ENCODE measurements around the gene TARP.

Gene TARP

GRCh38 chr7:38284553-38284952, 11.1 kb upstream of the TARP start:
- Mint-ChIP-seq H3K4me3 (ENCODE audit: low read depth, unreplicated experiment) (no peak overlapping the region), H3K4me1 (ENCODE audit: low read depth, unreplicated experiment) (no peaks in the 10 kb centered on the region), H3K27me3 (ENCODE audit: unreplicated experiment) (peaks cover 65% of the 10 kb centered on the region), H3K27ac (ENCODE audit: unreplicated experiment) (no peak overlapping the region), H3K36me3 (ENCODE audit: insufficient read depth, unreplicated experiment) (no peaks in the 10 kb centered on the region), H3K9me3 (ENCODE audit: low read depth, unreplicated experiment) (no peaks in the 10 kb centered on the region)
- CTCF ChIA-PET: interaction anchor here (1.3 kb wide), 1 partner anchor 51 kb away, joined by 3 read pairs; no protein-coding TSS in a partner anchor
- DNase-seq: no peak
- intact Hi-C loops (cut with micrococcal nuclease; ENCODE audit: unreplicated experiment): no loop called here
- no peak for TF ChIP-seq CTCF (IDR thresholded peaks at IDR 0.05; ENCODE audit: unreplicated experiment)
- no TSS peak for BruUV-seq (replicated peaks)

GRCh38 chr7:38283809-38284208, 10.4 kb upstream of the TARP start:
- Mint-ChIP-seq H3K36me3 (ENCODE audit: insufficient read depth, unreplicated experiment) (no peaks in the 10 kb centered on the region), H3K4me1 (ENCODE audit: low read depth, unreplicated experiment) (no peaks in the 10 kb centered on the region), H3K9me3 (ENCODE audit: low read depth, unreplicated experiment) (no peaks in the 10 kb centered on the region), H3K4me3 (ENCODE audit: low read depth, unreplicated experiment) (no peak overlapping the region), H3K27me3 (ENCODE audit: unreplicated experiment) (peaks cover 58% of the 10 kb centered on the region), H3K27ac (ENCODE audit: unreplicated experiment) (no peak overlapping the region)
- no TSS peak for BruUV-seq (replicated peaks)
- TF ChIP-seq CTCF (IDR thresholded peaks at IDR 0.05; ENCODE audit: unreplicated experiment): no peak
- CTCF ChIA-PET: interaction anchor here (1.3 kb wide), 1 partner anchor 52 kb away, joined by 3 read pairs; no protein-coding TSS in a partner anchor
- DNase-seq: no peak
- intact Hi-C loops (cut with micrococcal nuclease; ENCODE audit: unreplicated experiment): no loop called here

GRCh38 chr7:38283107-38283506, 9.7 kb upstream of the TARP start:
- intact Hi-C loops (cut with micrococcal nuclease; ENCODE audit: unreplicated experiment): no loop called here
- no peak for TF ChIP-seq CTCF (IDR thresholded peaks at IDR 0.05; ENCODE audit: unreplicated experiment)
- Mint-ChIP-seq H3K27me3 (ENCODE audit: unreplicated experiment) (peaks cover 51% of the 10 kb centered on the region), H3K4me1 (ENCODE audit: low read depth, unreplicated experiment) (no peaks in the 10 kb centered on the region), H3K27ac (ENCODE audit: unreplicated experiment) (no peak overlapping the region), H3K36me3 (ENCODE audit: insufficient read depth, unreplicated experiment) (no peaks in the 10 kb centered on the region), H3K4me3 (ENCODE audit: low read depth, unreplicated experiment) (no peak overlapping the region), H3K9me3 (ENCODE audit: low read depth, unreplicated experiment) (no peaks in the 10 kb centered on the region)
- no peak for DNase-seq
- CTCF ChIA-PET: interaction anchor here (0.7 kb wide), 1 partner anchor 31 kb away, joined by 5 read pairs; no protein-coding TSS in a partner anchor
- no TSS peak for BruUV-seq (replicated peaks)

- intact Hi-C loops (cut with micrococcal nuclease; ENCODE audit: unreplicated experiment): no loop called here
- no TSS peak for BruUV-seq (replicated peaks)
- TF ChIP-seq CTCF (IDR thresholded peaks at IDR 0.05; ENCODE audit: unreplicated experiment): no peak
- H3K9me3 Mint-ChIP-seq (ENCODE audit: low read depth, unreplicated experiment): no peaks in the 10 kb centered on the region
- H3K4me3 Mint-ChIP-seq (ENCODE audit: low read depth, unreplicated experiment): no peak overlapping the region
- DNase-seq: no peak
- no peaks in the 10 kb centered on the region for H3K36me3 Mint-ChIP-seq (ENCODE audit: insufficient read depth, unreplicated experiment)
- H3K27me3 Mint-ChIP-seq (ENCODE audit: unreplicated experiment): peaks cover 51% of the 10 kb centered on the region
- CTCF ChIA-PET: interaction anchor here (0.7 kb wide), 2 partner anchors 32 to 421 kb away, joined by 3 to 5 read pairs; no protein-coding TSS in a partner anchor
- H3K4me1 Mint-ChIP-seq (ENCODE audit: low read depth, unreplicated experiment): no peaks in the 10 kb centered on the region
- no peak overlapping the region for H3K27ac Mint-ChIP-seq (ENCODE audit: unreplicated experiment)
Observed at GRCh38 chr7:38282081-38282480, 8.6 kb upstream of the TARP start.

All from Calu3 (cell line).